Neural cell (in vitro differentiated cells): Measurements from ENCODE around the gene AP5Z1. TPM values are rescaled to one million over a fixed set of nuclear protein-coding genes. Genes with fewer than 3 reads are reported as not detected.

Experiments
- H2AFZ ChIP-seq: fragments of 200-600, 300-800 bp; sonication (generic), shearing (Covaris generic); 2 replicates; pipeline ENCODE4 v1.6.0; 2014; ENCODE audit warnings: low read depth, mild to moderate bottlenecking, antibody characterized with exemption, low read length, moderate library complexity
- H3F3A ChIP-seq: fragments of 200-600 bp; shearing (Covaris generic); 2 replicates; pipeline ENCODE4 v1.6.1; 2016; ENCODE audit warnings: mild to moderate bottlenecking, moderate library complexity, mixed read lengths, antibody characterized with exemption, low read length; ENCODE audit not compliant: insufficient read depth, poor library complexity, severe bottlenecking
- H3K27ac ChIP-seq: fragments of 200-600, 300-800 bp; sonication (generic), shearing (Covaris generic); 2 replicates; pipeline ENCODE4 v1.5.1; 2014; ENCODE audit warnings: mild to moderate bottlenecking, low read length, moderate library complexity
- H3K27me3 ChIP-seq: fragments of 300-800, 200-600 bp; sonication (generic), shearing (Covaris generic); 2 replicates; pipeline ENCODE4 v1.6.0; 2014; ENCODE audit warnings: mild to moderate bottlenecking, low read depth, low read length, moderate library complexity; ENCODE audit not compliant: insufficient read depth
- H3K36me3 ChIP-seq: fragments of 300-800, 200-600 bp; sonication (generic), shearing (Covaris generic); 2 replicates; pipeline ENCODE4 v1.5.1; 2014; ENCODE audit warnings: mild to moderate bottlenecking, antibody characterized with exemption, low read length, moderate library complexity; ENCODE audit not compliant: insufficient read depth
- H3K4me2 ChIP-seq: fragments of 300-800, 200-600 bp; sonication (generic), shearing (Covaris generic); 2 replicates; pipeline ENCODE4 v1.6.0; 2014; ENCODE audit warnings: mild to moderate bottlenecking, low read length
- H3K4me3 ChIP-seq: fragments of 300-800, 200-600 bp; sonication (generic), shearing (Covaris generic); 2 replicates; pipeline ENCODE4 v1.5.1; 2014; ENCODE audit warnings: mild to moderate bottlenecking, low read length, moderate library complexity
- H3K79me2 ChIP-seq: fragments of 200-600 bp; shearing (Covaris generic); replicated peaks from 2 replicates; pipeline ENCODE4 v1.6.0; 2014; ENCODE audit warnings: mild to moderate bottlenecking, low read length, moderate library complexity; ENCODE audit not compliant: insufficient read depth
- H3K9ac ChIP-seq: fragments of 300-800, 200-600 bp; sonication (generic), shearing (Covaris generic); 2 replicates; pipeline ENCODE4 v1.6.1; 2016; ENCODE audit warnings: mild to moderate bottlenecking, low read length, mixed read lengths
- H3K9me2 ChIP-seq: fragments of 200-600 bp; shearing (Covaris generic); 2 replicates; pipeline ENCODE4 v1.6.1; 2016; ENCODE audit warnings: mild to moderate bottlenecking, low read length, mixed read lengths; ENCODE audit not compliant: insufficient read depth
- H3K9me3 ChIP-seq: fragments of 200-600, 300-800 bp; sonication (generic), shearing (Covaris generic); 2 replicates; pipeline ENCODE4 v1.6.1; 2016; ENCODE audit warnings: mild to moderate bottlenecking, mixed run types, low read length, moderate library complexity, mixed read lengths
- H4K20me1 ChIP-seq: fragments of 200-600 bp; shearing (Covaris generic); 2 replicates; pipeline ENCODE4 v1.6.1; 2016; ENCODE audit warnings: mild to moderate bottlenecking, mixed run types; ENCODE audit not compliant: insufficient read depth
- EP300 ChIP-seq: fragments of 450-650 bp; conservative IDR thresholded peaks from 2 replicates; pipeline ENCODE4 v1.6.1; 2014; ENCODE audit warnings: antibody characterized with exemption, mild to moderate bottlenecking, moderate library complexity; ENCODE audit not compliant: poor library complexity, severe bottlenecking
- EZH2 ChIP-seq: fragments of 200-600, 300-800 bp; shearing (Covaris generic), sonication (generic); IDR thresholded peaks from 2 replicates; pipeline ENCODE4 v1.6.1; 2014; ENCODE audit warnings: antibody characterized with exemption, low read length, borderline replicate concordance, mild to moderate bottlenecking; ENCODE audit not compliant: insufficient read depth, poor library complexity, severe bottlenecking
- MXI1 ChIP-seq: fragments of 450-650 bp; conservative IDR thresholded peaks from 2 replicates; pipeline ENCODE4 v1.6.1; 2014; ENCODE audit warnings: antibody characterized with exemption, mild to moderate bottlenecking; ENCODE audit not compliant: poor library complexity, severe bottlenecking
- POLR2AphosphoS5 ChIP-seq: IDR thresholded peaks from 2 replicates; pipeline ENCODE4 v1.6.1; 2012
- RAD21 ChIP-seq: fragments of 450-650 bp; conservative IDR thresholded peaks from 2 replicates; pipeline ENCODE4 v1.6.1; 2014; ENCODE audit warnings: antibody characterized with exemption, mild to moderate bottlenecking, moderate library complexity
- SMC3 ChIP-seq: fragments of 450-650 bp; conservative IDR thresholded peaks from 2 replicates; pipeline ENCODE4 v1.6.1; 2014; ENCODE audit warnings: antibody characterized with exemption, mild to moderate bottlenecking, moderate library complexity; ENCODE audit not compliant: poor library complexity
- TAF1 ChIP-seq: IDR thresholded peaks from 2 replicates; pipeline ENCODE4 v1.6.1; 2012; ENCODE audit warnings: low read depth
- polyA plus RNA-seq: library from polyadenylated mRNA; depleted of rRNA; stranded (reverse); fragments of >200 nt; gene quantifications from 2 replicates; pipeline ENCODE4 v1.2.3, GENCODE V29; 2014
- TF ChIP-seq, protein P1 (sequence below): IDR thresholded peaks from 2 replicates; pipeline ENCODE4 v1.6.1; 2012; ENCODE audit warnings: borderline replicate concordance
- TF ChIP-seq, protein P2 (sequence below): fragments of 450-650 bp; IDR thresholded peaks from 2 replicates; pipeline ENCODE4 v1.5.1; 2014; ENCODE audit warnings: antibody characterized with exemption, mild to moderate bottlenecking, moderate library complexity; ENCODE audit not compliant: poor library complexity, severe bottlenecking

AP5Z1 gene
- polyA plus RNA-seq, 1 donor from 2014 or later, result 36.9 TPM

DNA sequence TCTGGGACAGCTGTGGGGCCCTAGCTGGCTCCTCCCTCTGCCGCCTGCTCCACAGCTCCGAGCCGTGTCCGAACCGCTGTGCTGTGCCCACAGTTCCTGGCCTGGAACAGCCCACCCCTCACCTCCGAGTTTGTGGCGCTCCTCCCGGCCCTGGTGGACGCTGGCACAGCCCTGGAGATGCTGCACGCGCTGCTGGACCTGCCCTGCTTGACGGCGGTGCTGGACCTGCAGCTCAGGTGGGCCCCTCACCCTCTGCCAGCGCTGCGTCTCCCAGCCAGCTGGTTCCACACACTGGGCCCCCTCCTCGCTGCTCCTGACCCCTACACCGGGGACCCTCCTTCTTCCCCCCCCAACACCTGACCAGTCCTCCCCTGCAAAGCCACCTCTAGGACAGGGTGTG is 12.1 kb downstream of the AP5Z1 start:
- H3K9me2 ChIP-seq, result no peaks in the 10 kb centered on the region
- no peak overlapping the region for H3K27ac ChIP-seq
- no peaks in the 10 kb centered on the region for H3K79me2 ChIP-seq
- H3K9me3 ChIP-seq, result no peaks in the 10 kb centered on the region
- no peak overlapping the region for H3K4me3 ChIP-seq
- no peak overlapping the region for H3K9ac ChIP-seq
- no peaks in the 10 kb centered on the region for H3F3A ChIP-seq
- H3K36me3 ChIP-seq, result no peaks in the 10 kb centered on the region
- no peak overlapping the region for H2AFZ ChIP-seq
- no peaks in the 10 kb centered on the region for H3K27me3 ChIP-seq
- TF ChIP-seq RAD21 (no peak), MXI1 (no peak), EP300 (no peak), POLR2AphosphoS5 (no peak), EZH2 (no peak)
- TF ChIP-seq, protein P1, sequence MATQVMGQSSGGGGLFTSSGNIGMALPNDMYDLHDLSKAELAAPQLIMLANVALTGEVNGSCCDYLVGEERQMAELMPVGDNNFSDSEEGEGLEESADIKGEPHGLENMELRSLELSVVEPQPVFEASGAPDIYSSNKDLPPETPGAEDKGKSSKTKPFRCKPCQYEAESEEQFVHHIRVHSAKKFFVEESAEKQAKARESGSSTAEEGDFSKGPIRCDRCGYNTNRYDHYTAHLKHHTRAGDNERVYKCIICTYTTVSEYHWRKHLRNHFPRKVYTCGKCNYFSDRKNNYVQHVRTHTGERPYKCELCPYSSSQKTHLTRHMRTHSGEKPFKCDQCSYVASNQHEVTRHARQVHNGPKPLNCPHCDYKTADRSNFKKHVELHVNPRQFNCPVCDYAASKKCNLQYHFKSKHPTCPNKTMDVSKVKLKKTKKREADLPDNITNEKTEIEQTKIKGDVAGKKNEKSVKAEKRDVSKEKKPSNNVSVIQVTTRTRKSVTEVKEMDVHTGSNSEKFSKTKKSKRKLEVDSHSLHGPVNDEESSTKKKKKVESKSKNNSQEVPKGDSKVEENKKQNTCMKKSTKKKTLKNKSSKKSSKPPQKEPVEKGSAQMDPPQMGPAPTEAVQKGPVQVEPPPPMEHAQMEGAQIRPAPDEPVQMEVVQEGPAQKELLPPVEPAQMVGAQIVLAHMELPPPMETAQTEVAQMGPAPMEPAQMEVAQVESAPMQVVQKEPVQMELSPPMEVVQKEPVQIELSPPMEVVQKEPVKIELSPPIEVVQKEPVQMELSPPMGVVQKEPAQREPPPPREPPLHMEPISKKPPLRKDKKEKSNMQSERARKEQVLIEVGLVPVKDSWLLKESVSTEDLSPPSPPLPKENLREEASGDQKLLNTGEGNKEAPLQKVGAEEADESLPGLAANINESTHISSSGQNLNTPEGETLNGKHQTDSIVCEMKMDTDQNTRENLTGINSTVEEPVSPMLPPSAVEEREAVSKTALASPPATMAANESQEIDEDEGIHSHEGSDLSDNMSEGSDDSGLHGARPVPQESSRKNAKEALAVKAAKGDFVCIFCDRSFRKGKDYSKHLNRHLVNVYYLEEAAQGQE, result no peak
- H4K20me1 ChIP-seq, result no peaks in the 10 kb centered on the region
- no peak overlapping the region for H3K4me2 ChIP-seq

DNA sequence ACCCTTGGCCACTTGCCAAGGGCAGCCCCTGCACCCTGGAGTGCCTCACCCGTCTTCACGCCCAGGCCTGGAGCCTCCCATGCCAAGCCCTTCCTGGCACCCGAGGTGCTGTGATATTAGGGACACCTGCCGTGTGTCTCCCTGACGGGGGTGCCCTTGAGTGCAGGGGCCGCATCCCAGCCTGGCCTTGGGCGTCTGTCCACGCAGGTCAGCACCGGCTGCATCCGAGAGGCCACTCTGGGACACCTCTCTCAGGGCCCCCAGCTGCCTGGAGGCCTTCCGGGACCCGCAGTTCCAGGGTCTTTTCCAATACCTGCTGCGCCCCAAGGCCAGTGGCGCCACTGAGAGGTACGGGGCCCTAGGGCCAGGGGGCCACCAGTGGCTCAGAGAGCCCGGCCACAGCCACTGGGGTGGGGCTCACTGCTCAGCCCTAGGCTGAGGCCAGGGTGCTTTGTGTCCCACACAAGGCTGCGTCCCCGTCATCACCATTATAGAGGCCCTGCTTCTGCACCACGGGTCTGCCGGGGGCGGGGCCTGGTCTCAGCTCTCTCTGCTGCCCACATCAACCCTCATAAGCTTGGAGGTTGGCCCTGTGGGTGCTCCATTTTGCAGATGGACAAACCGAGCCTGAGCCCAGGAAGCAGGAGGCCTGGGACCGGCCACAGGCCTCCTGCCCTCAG is 12.7 kb downstream of the AP5Z1 start:
- Histone ChIP-seq H3K27me3 (no peaks in the 10 kb centered on the region), H3K4me3 (no peak overlapping the region), H3F3A (no peaks in the 10 kb centered on the region), H4K20me1 (no peaks in the 10 kb centered on the region), H3K27ac (no peak overlapping the region), H2AFZ (no peak overlapping the region), H3K36me3 (no peaks in the 10 kb centered on the region), H3K4me2 (no peak overlapping the region), H3K9me2 (no peaks in the 10 kb centered on the region), H3K9ac (no peak overlapping the region), H3K9me3 (no peaks in the 10 kb centered on the region), H3K79me2 (no peaks in the 10 kb centered on the region)
- TF ChIP-seq, protein P2, sequence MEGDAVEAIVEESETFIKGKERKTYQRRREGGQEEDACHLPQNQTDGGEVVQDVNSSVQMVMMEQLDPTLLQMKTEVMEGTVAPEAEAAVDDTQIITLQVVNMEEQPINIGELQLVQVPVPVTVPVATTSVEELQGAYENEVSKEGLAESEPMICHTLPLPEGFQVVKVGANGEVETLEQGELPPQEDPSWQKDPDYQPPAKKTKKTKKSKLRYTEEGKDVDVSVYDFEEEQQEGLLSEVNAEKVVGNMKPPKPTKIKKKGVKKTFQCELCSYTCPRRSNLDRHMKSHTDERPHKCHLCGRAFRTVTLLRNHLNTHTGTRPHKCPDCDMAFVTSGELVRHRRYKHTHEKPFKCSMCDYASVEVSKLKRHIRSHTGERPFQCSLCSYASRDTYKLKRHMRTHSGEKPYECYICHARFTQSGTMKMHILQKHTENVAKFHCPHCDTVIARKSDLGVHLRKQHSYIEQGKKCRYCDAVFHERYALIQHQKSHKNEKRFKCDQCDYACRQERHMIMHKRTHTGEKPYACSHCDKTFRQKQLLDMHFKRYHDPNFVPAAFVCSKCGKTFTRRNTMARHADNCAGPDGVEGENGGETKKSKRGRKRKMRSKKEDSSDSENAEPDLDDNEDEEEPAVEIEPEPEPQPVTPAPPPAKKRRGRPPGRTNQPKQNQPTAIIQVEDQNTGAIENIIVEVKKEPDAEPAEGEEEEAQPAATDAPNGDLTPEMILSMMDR, result no peak
- TF ChIP-seq TAF1 (no peak), EZH2 (no peak), POLR2AphosphoS5 (no peak), EP300 (no peak), MXI1 (no peak), RAD21 (no peak), SMC3 (no peak)
- TF ChIP-seq, protein P1, result no peak
